ENCODE measurements around the gene AFM. TPM values are rescaled to one million over a fixed set of nuclear protein-coding genes. Genes with fewer than 3 reads are reported as not detected.

AFM gene
- total and polyA plus RNA-seq, 10 of the 15 experiments (the other 5 are each of a cell fraction or from before 2014, with no cell fraction given): not detected

- BruUV-seq (replicated peaks): no TSS peak
- POLR2A ChIA-PET: no interaction called here
- WGBS (ENCODE audit: insufficient coverage, insufficient replicate concordance, low lambda C conversion rate, missing lambda C conversion rate): 0% methylated on average over 3 of the region's 3 CpGs
- Histone ChIP-seq H3K9ac (ENCODE audit: control insufficient read depth, insufficient read depth, low read length) (no peak overlapping the region), H3K4me3 (no peak overlapping the region), H3K27ac (ENCODE audit: control insufficient read depth, insufficient read depth) (no peak overlapping the region), H3K9me3 (replicated peaks; ENCODE audit: control insufficient read depth, insufficient read depth, low read length) (no peaks in the 10 kb centered on the region), H3K4me2 (ENCODE audit: control insufficient read depth, insufficient read depth) (no peak overlapping the region), H3K4me1 (ENCODE audit: control insufficient read depth, insufficient read depth, low read length) (no peaks in the 10 kb centered on the region), H3K79me2 (ENCODE audit: control insufficient read depth, insufficient read depth, low read length) (no peaks in the 10 kb centered on the region), H4K20me1 (ENCODE audit: control insufficient read depth, insufficient read depth) (no peaks in the 10 kb centered on the region), H3K36me3 (ENCODE audit: control insufficient read depth in 2 of 2, insufficient read depth in 2 of 2, low read length in 1 of 2) (no peaks in the 10 kb centered on the region), H3K27me3 (replicated peaks in 1 of 2; ENCODE audit: control insufficient read depth in 2 of 2, insufficient read depth in 2 of 2, low read length in 1 of 2) (no peaks in the 10 kb centered on the region; a peak in 1 of 4 replicates), H2AFZ (ENCODE audit: control insufficient read depth, low read depth, low read length) (no peak overlapping the region)
- no peak for DNase-seq (ENCODE audit: low read depth, low spot score)
- in situ Hi-C loops (cut with MboI): loop anchor here (10.0 kb wide), 1 partner anchor 212 kb away; no protein-coding TSS in a partner anchor
- RAD21 ChIA-PET (ENCODE audit: unreplicated experiment): interaction anchor here (1.0 to 1.9 kb wide), 2 partner anchors 102 to 130 kb away, joined by 3 to 6 read pairs; no protein-coding TSS in a partner anchor
- no peak for ATAC-seq
- intact Hi-C loops (cut with micrococcal nuclease; ENCODE audit: unreplicated experiment): no loop called here
- no peak for FAIRE-seq
- SMC1A ChIA-PET (ENCODE audit: uncharacterized antibody, unreplicated experiment): interaction anchor here (0.6 to 1.5 kb wide), 6 partner anchors 18 to 416 kb away, joined by 3 to 8 read pairs (median 3); no protein-coding TSS in a partner anchor
- CTCF ChIA-PET: interaction anchor here (0.7 to 2.3 kb wide), 7 partner anchors 9 to 184 kb away, joined by 3 to 10 read pairs (median 3); no protein-coding TSS in a partner anchor
- TF ChIP-seq ASH2L (IDR thresholded peaks at IDR 0.05; ENCODE audit: borderline replicate concordance, low read depth) (no peak), SIX5 (IDR thresholded peaks at IDR 0.05; ENCODE audit: low read depth, low read length, severe bottlenecking) (no peak), TCF7 (IDR thresholded peaks at IDR 0.05; ENCODE audit: borderline replicate concordance) (no peak), DPF2 (IDR thresholded peaks at IDR 0.05) (no peak), CREM (IDR thresholded peaks at IDR 0.05; ENCODE audit: low read depth) (no peak), PRDM15 (CRISPR knock-in tag; IDR thresholded peaks at IDR 0.05) (no peak), ZZZ3 (IDR thresholded peaks at IDR 0.05; ENCODE audit: control insufficient read depth, insufficient read length, low read depth) (no peak), POLR2AphosphoS5 (IDR thresholded peaks at IDR 0.05; ENCODE audit: low read length) (no peak), PBX3 (IDR thresholded peaks at IDR 0.05; ENCODE audit: insufficient replicate concordance, low read depth, low read length) (no peak), SMAD5 (IDR thresholded peaks at IDR 0.05; ENCODE audit: low read depth) (no peak), ZBTB11 (CRISPR knock-in tag; IDR thresholded peaks at IDR 0.05) (no peak), PAX5 (IDR thresholded peaks at IDR 0.05; ENCODE audit: borderline replicate concordance, low read depth, low read length) (no peak), NFYA (IDR thresholded peaks at IDR 0.05; ENCODE audit: borderline replicate concordance, low read depth, low read length) (no peak), CHD1 (IDR thresholded peaks at IDR 0.05; ENCODE audit: low read depth, low read length) (no peak), STAT3 (IDR thresholded peaks at IDR 0.05; ENCODE audit: low read depth, low read length) (no peak), IKZF1 (conservative IDR thresholded peaks at IDR 0.05) (no peak)
These were observed 38.3 kb upstream of the AFM start for GRCh38 chr4:73443224-73443623.
